ENCODE measurements around the gene LAMB4. TPM values are rescaled to one million over a fixed set of nuclear protein-coding genes. Genes with fewer than 3 reads are reported as not detected.

The LAMB4 gene
- total RNA-seq, 6 experiments from 2014 or later: not detected

- 87% methylated on average over 1 of the region's 1 CpG for WGBS (ENCODE audit: insufficient coverage, low coverage, low lambda C conversion rate, missing lambda C conversion rate)
- H3K27me3 ChIP-seq: no peaks in the 10 kb centered on the region
- DNase-seq: no peak
- H3K4me1 ChIP-seq: peaks cover 0 to 11% (median 7%) of the 10 kb centered on the region in 4 donors
- intact Hi-C loops (cut with DNase I): no loop called here
- H3K4me3 ChIP-seq: no peak overlapping the region
- no peak for ATAC-seq
- H3K36me3 ChIP-seq: no peaks in the 10 kb centered on the region
- H3K9me3 ChIP-seq: no peaks in the 10 kb centered on the region
- TF ChIP-seq POLR2A (IDR thresholded peaks at IDR 0.05) (no peak), CTCF (IDR thresholded peaks at IDR 0.05) (no peak)
- H3K27ac ChIP-seq: no peak overlapping the region
These were observed 30.4 kb downstream of the LAMB4 start for GRCh38 chr7:108099713-108100112.

GRCh38 chr7:108097703-108098102 is 32.5 kb downstream of the LAMB4 start:
- H3K27ac ChIP-seq: no peak overlapping the region
- intact Hi-C loops (cut with DNase I): no loop called here
- no peaks in the 10 kb centered on the region for H3K36me3 ChIP-seq
- no peak for DNase-seq
- no peak for ATAC-seq
- H3K4me3 ChIP-seq: no peak overlapping the region
- TF ChIP-seq POLR2A (IDR thresholded peaks at IDR 0.05) (no peak), CTCF (IDR thresholded peaks at IDR 0.05) (peak; percentile 33 to 46 (median 44))
- H3K4me1 ChIP-seq: peaks cover 0 to 26% (median 13%) of the 10 kb centered on the region in 4 donors
- no peaks in the 10 kb centered on the region for H3K27me3 ChIP-seq
- H3K9me3 ChIP-seq: no peaks in the 10 kb centered on the region
- 56% methylated on average over 7 of the region's 7 CpGs for WGBS (ENCODE audit: insufficient coverage, low coverage, low lambda C conversion rate, missing lambda C conversion rate)

GRCh38 chr7:108096996-108097395 is 33.2 kb downstream of the LAMB4 start:
- H3K27me3 ChIP-seq: no peaks in the 10 kb centered on the region
- intact Hi-C loops (cut with DNase I): no loop called here
- ATAC-seq: no peak
- no peak overlapping the region for H3K4me3 ChIP-seq
- no peak for DNase-seq
- H3K36me3 ChIP-seq: no peaks in the 10 kb centered on the region
- no peaks in the 10 kb centered on the region for H3K9me3 ChIP-seq
- peaks cover 0 to 26% (median 13%) of the 10 kb centered on the region in 4 donors for H3K4me1 ChIP-seq
- no peak overlapping the region for H3K27ac ChIP-seq
- TF ChIP-seq POLR2A (IDR thresholded peaks at IDR 0.05) (no peak), CTCF (IDR thresholded peaks at IDR 0.05) (no peak)
- WGBS (ENCODE audit: insufficient coverage, low coverage, low lambda C conversion rate, missing lambda C conversion rate): 98% methylated on average over 4 of the region's 4 CpGs

- H3K27me3 ChIP-seq: no peaks in the 10 kb centered on the region
- H3K4me3 ChIP-seq: no peak overlapping the region
- TF ChIP-seq CTCF (IDR thresholded peaks at IDR 0.05): no peak
- no peak for TF ChIP-seq POLR2A (IDR thresholded peaks at IDR 0.05)
- peak; percentile 31 to 80 (median 65) for DNase-seq
- 25% methylated on average over 6 of the region's 7 CpGs for WGBS (ENCODE audit: insufficient coverage, low coverage, low lambda C conversion rate, missing lambda C conversion rate)
- peak; percentile 98 to 99 (median 98) for ATAC-seq
- intact Hi-C loops (cut with DNase I): no loop called here
- peak overlapping the region; percentile 23 to 56 (median 31) for H3K27ac ChIP-seq
- H3K36me3 ChIP-seq: no peaks in the 10 kb centered on the region
- peaks cover 0 to 26% (median 13%) of the 10 kb centered on the region in 4 donors for H3K4me1 ChIP-seq
- H3K9me3 ChIP-seq: no peaks in the 10 kb centered on the region
These were observed 35.0 kb downstream of the LAMB4 start for GRCh38 chr7:108094933-108095710.
